Endothelial cell of umbilical vein (primary cell): ENCODE data around the gene TFAP2A. TPM values are rescaled to one million over a fixed set of nuclear protein-coding genes. Genes with fewer than 3 reads are reported as not detected.

Source experiments
- BruUV-seq: library from RNA; stranded (reverse); fragments of 400-500 nt; replicated peaks from 2 replicates; lab custom pipeline; 2021; lab: Mats Ljungman, UMichigan
- CTCF ChIA-PET: fragments of 300-600, 350-600 bp; sonication (Branson Sonifier 250); formaldehyde crosslinking; loops from one replicate; lab custom pipeline; 2021; ENCODE audit warnings: antibody characterized with exemption, inconsistent platforms; lab: Charles Lee
- POLR2A ChIA-PET: fragments of 300-600, 350-600 bp; sonication (Branson Sonifier 250); formaldehyde crosslinking; loops from one replicate; lab custom pipeline; 2021; ENCODE audit warnings: antibody characterized with exemption, inconsistent platforms; lab: Charles Lee
- DNase-seq: peaks from one replicate; pipeline ENCODE4 v3.0.0-alpha.2; 2011; ENCODE audit warnings: low read depth, low spot score
- FAIRE-seq: peaks from 2 replicates; lab custom pipeline; 2011; peaks lifted over from hg19 to GRCh38; lab: Jason Lieb, UNC
- H2AFZ ChIP-seq: 2 replicates; pipeline ENCODE4 v1.6.0; 2012; ENCODE audit warnings: low read depth, low read length, control low read depth, inconsistent platforms
- H3K27ac ChIP-seq: 2 replicates; pipeline ENCODE4 v1.5.1; 2011; ENCODE audit warnings: low read depth, mild to moderate bottlenecking, control low read depth, low read length, moderate library complexity; ENCODE audit not compliant: insufficient read depth
- H3K27me3 ChIP-seq, 2 experiments: 2 replicates each; pipeline versions ENCODE4 v1.6.0 to v1.6.1; 2011; ENCODE audit warnings: low read length in 2 of 2, mixed read lengths in 1 of 2; ENCODE audit not compliant: control insufficient read depth in 2 of 2, insufficient read depth in 2 of 2
- H3K36me3 ChIP-seq, 2 experiments: 2 replicates in 1 of 2; 3 replicates in 1 of 2; pipeline ENCODE4 v1.5.1; 2011; ENCODE audit warnings: low read length in 2 of 2, mild to moderate bottlenecking in 1 of 2, moderate library complexity in 1 of 2; ENCODE audit not compliant: control insufficient read depth in 2 of 2, insufficient read depth in 2 of 2; ENCODE audit errors: extremely low read depth in 1 of 2
- H3K4me1 ChIP-seq: 3 replicates; pipeline ENCODE4 v1.5.1; 2011; ENCODE audit warnings: mild to moderate bottlenecking, low read length; ENCODE audit not compliant: control insufficient read depth, insufficient read depth; ENCODE audit errors: extremely low read depth
- H3K4me2 ChIP-seq: 2 replicates; pipeline ENCODE4 v1.6.1; 2011; ENCODE audit warnings: low read length, control low read depth, mixed read lengths; ENCODE audit not compliant: insufficient read depth
- H3K4me3 ChIP-seq, 3 experiments: fragments of 200-600 bp in 1 of 3; sonication (generic), shearing (Covaris generic) in 1 of 3; replicated peaks in 1 of 3; 2 replicates each; pipeline ENCODE4 v1.5.1; 2011 to 2016; ENCODE audit warnings: control low read depth in 3 of 3, low read length in 3 of 3, mild to moderate bottlenecking in 2 of 3, inconsistent platforms in 1 of 3, low read depth in 1 of 3, moderate library complexity in 1 of 3; ENCODE audit not compliant: insufficient read depth in 1 of 3
- H3K79me2 ChIP-seq: 2 replicates; pipeline ENCODE4 v1.6.0; 2012; ENCODE audit warnings: low read length, inconsistent platforms; ENCODE audit not compliant: control insufficient read depth, insufficient read depth
- H3K9ac ChIP-seq: replicated peaks from 2 replicates; pipeline ENCODE3; 2011; ENCODE audit warnings: low read length, control low read depth; ENCODE audit not compliant: insufficient read depth; ENCODE audit errors: extremely low read depth
- H3K9me1 ChIP-seq: replicated peaks from 3 replicates; pipeline ENCODE4 v1.6.0; 2011; ENCODE audit warnings: mild to moderate bottlenecking, low read length; ENCODE audit not compliant: control insufficient read depth, insufficient read depth; ENCODE audit errors: extremely low read depth
- H3K9me3 ChIP-seq: replicated peaks from 2 replicates; pipeline ENCODE4 v1.5.1; 2012; ENCODE audit warnings: low read length, inconsistent platforms; ENCODE audit not compliant: control insufficient read depth, insufficient read depth
- H4K20me1 ChIP-seq: replicated peaks from 2 replicates; pipeline ENCODE3; 2011; ENCODE audit warnings: mild to moderate bottlenecking, low read length; ENCODE audit not compliant: control insufficient read depth, insufficient read depth; ENCODE audit errors: extremely low read depth
- EZH2 ChIP-seq: IDR thresholded peaks from 2 replicates; pipeline ENCODE4 v1.6.1; 2012; ENCODE audit warnings: borderline replicate concordance, low read depth, mild to moderate bottlenecking, moderate library complexity, low read length, inconsistent platforms; ENCODE audit not compliant: severe bottlenecking
- FOS ChIP-seq: IDR thresholded peaks from 2 replicates; pipeline ENCODE4 v1.6.1; 2011; ENCODE audit warnings: mild to moderate bottlenecking, low read length, moderate library complexity, borderline replicate concordance; ENCODE audit not compliant: insufficient read depth
- GATA2 ChIP-seq: IDR thresholded peaks from 2 replicates; pipeline ENCODE4 v1.7.0; 2011; ENCODE audit warnings: low read depth, mild to moderate bottlenecking, moderate library complexity, mixed read lengths, low read length; ENCODE audit not compliant: insufficient read length, insufficient read depth
- JUN ChIP-seq: IDR thresholded peaks from 2 replicates; pipeline ENCODE4 v1.6.1; 2011; ENCODE audit warnings: borderline replicate concordance, low read depth; ENCODE audit not compliant: insufficient read length, insufficient read depth
- MYC ChIP-seq: IDR thresholded peaks from one replicate; pipeline ENCODE4 v1.6.1; 2011; ENCODE audit warnings: mild to moderate bottlenecking, low read depth, low read length
- POLR2A ChIP-seq: IDR thresholded peaks from 2 replicates; pipeline ENCODE4 v1.6.1; 2012; ENCODE audit warnings: low read depth, mild to moderate bottlenecking, control low read depth, low read length
- POLR2AphosphoS5 ChIP-seq: IDR thresholded peaks from 2 replicates; pipeline ENCODE4 v1.6.1; 2012; ENCODE audit warnings: low read depth, mild to moderate bottlenecking, control low read depth, low read length, moderate library complexity; ENCODE audit not compliant: insufficient read depth
- dilution Hi-C: fragments of 300-500 bp; cut with MboI; formaldehyde crosslinking; loops from one replicate; pipeline ENCODE4 v1.15.0; 2019; ENCODE audit warnings: low sequenced_read_pairs; ENCODE audit not compliant: extremely low pct_ligation_motif_present
- intact Hi-C: fragments of 100-400 bp; cut with micrococcal nuclease; formaldehyde crosslinking; loops from one replicate; pipeline ENCODE4 v1.10.0; 2022
- polyA plus RNA-seq, 4 experiments: library from polyadenylated mRNA; depleted of rRNA in 3 of 4; stranded (reverse) in 3 of 4; unstranded in 1 of 4; fragments of >200 nt; gene quantifications; 2 replicates each; pipeline versions ENCODE4 v1.2.1 to v1.2.3, GENCODE V29; 2011 to 2012; ENCODE audit warnings: missing spikeins in 1 of 4
- total RNA-seq: library from RNA; stranded (reverse); gene quantifications from 2 replicates; pipeline ENCODE4 v1.2.3, GENCODE V29; 2021
- TF ChIP-seq, protein P1 (sequence below): IDR thresholded peaks from 2 replicates; pipeline ENCODE4 v1.6.1; 2011; ENCODE audit not compliant: insufficient read depth, insufficient read length
- TF ChIP-seq, protein P2 (sequence below), 2 donors: IDR thresholded peaks; 1 replicate in 1 of 2; 2 replicates in 1 of 2; pipeline ENCODE4 v1.5.1; 2011; ENCODE audit warnings: low read length in 2 of 2, mild to moderate bottlenecking in 2 of 2, moderate library complexity in 2 of 2, control low read depth in 1 of 2, inconsistent platforms in 1 of 2, low read depth in 1 of 2; ENCODE audit not compliant: insufficient read depth in 1 of 2; ENCODE audit errors: extremely low read depth in 1 of 2

TFAP2A gene
- total and polyA plus RNA-seq, 2 donors (not counting 3 experiments of a cell fraction or from before 2014, with no cell fraction given), result 0.06 TPM; not detected in 1

DNA sequence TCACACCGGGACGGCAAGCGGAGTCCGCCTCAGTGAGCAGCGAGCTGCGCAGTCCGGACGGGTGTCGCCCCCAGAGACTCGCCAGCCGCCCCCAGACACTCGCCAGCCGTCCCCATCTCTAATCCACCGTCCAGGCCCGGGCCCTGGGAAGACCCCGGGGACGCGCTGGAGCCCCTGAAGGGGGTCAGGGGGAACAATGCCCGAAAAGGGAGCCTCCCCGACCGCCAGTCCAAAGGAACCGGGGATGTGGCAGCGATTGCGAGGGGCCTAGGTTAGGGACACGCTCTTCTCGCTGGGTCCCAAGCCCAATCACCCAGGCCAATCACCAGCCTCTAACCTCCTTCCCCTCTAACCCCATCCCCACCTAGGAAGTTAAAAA lies 33.1 kb downstream of the TFAP2A start:
- intact Hi-C loops, result no loop called here
- no peak overlapping the region for H3K4me3 ChIP-seq
- POLR2A ChIA-PET, result no interaction called here
- no peaks in the 10 kb centered on the region for H3K79me2 ChIP-seq
- H4K20me1 ChIP-seq, result no peaks in the 10 kb centered on the region
- H3K4me2 ChIP-seq, result no peak overlapping the region
- TF ChIP-seq GATA2 (no peak), JUN (no peak), POLR2A (no peak), MYC (no peak), EZH2 (no peak), POLR2AphosphoS5 (no peak), FOS (no peak)
- TF ChIP-seq, protein P1, sequence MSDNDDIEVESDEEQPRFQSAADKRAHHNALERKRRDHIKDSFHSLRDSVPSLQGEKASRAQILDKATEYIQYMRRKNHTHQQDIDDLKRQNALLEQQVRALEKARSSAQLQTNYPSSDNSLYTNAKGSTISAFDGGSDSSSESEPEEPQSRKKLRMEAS, result no peak
- TF ChIP-seq, protein P2, sequence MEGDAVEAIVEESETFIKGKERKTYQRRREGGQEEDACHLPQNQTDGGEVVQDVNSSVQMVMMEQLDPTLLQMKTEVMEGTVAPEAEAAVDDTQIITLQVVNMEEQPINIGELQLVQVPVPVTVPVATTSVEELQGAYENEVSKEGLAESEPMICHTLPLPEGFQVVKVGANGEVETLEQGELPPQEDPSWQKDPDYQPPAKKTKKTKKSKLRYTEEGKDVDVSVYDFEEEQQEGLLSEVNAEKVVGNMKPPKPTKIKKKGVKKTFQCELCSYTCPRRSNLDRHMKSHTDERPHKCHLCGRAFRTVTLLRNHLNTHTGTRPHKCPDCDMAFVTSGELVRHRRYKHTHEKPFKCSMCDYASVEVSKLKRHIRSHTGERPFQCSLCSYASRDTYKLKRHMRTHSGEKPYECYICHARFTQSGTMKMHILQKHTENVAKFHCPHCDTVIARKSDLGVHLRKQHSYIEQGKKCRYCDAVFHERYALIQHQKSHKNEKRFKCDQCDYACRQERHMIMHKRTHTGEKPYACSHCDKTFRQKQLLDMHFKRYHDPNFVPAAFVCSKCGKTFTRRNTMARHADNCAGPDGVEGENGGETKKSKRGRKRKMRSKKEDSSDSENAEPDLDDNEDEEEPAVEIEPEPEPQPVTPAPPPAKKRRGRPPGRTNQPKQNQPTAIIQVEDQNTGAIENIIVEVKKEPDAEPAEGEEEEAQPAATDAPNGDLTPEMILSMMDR (IDR thresholded peaks at IDR 0.05; ENCODE audit: extremely low read depth in 1 of 2, insufficient read depth in 1 of 2, low read depth in 1 of 2, low read length in 2 of 2), result no peak
- dilution Hi-C loops, result no loop called here
- CTCF ChIA-PET, result no interaction called here
- H3K4me1 ChIP-seq, result no peaks in the 10 kb centered on the region
- no peak overlapping the region for H2AFZ ChIP-seq
- no peak overlapping the region for H3K27ac ChIP-seq
- BruUV-seq, result no TSS peak
- DNase-seq, result no peak
- FAIRE-seq, result no peak
- H3K27me3 ChIP-seq, result peaks cover 57 to 64% of the 10 kb centered on the region in 2 experiments
- no peak overlapping the region for H3K9ac ChIP-seq
- H3K9me1 ChIP-seq, result no peaks in the 10 kb centered on the region
- no peaks in the 10 kb centered on the region for H3K9me3 ChIP-seq
- H3K36me3 ChIP-seq, result no peaks in the 10 kb centered on the region
